ENCODE results near the gene TMEM109. TPM values are rescaled to one million over a fixed set of nuclear protein-coding genes. Genes with fewer than 3 reads are reported as not detected.

Gene TMEM109
- total RNA-seq, 1 donor from 2014 or later, result 127 TPM

DNA sequence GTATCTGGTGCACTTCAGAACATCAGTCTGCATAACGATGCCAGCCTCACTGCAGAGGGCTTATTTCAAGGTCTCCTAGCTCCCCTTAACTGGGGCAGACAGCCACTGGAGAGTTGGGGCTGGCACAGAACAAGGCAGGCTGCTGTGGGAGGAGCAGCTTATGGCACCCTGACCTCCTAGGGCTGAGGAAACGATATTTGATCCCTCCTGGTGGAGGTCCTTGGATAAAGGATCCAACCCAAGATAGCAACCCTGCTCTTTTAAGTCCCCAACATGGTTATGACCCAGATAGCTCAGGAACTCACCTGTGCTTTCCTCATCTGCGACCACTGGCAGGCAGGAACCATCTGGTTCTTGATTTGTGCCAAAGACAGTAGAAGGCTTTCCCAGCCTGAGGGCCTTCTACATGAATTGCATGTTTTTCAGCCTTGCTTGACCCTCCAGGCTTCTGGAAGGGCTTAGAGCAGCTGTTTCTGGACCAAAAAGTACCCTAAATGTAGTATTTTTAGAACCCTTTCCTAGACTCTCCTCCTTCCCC lies 2.8 kb downstream of the TMEM109 start:
- no peak overlapping the region for H3K27ac ChIP-seq
- H3K4me1 ChIP-seq, result peaks cover 56% of the 10 kb centered on the region
- no peaks in the 10 kb centered on the region for H3K9me3 ChIP-seq
- TF ChIP-seq POLR2A (IDR thresholded peaks at IDR 0.05) (no peak), CTCF (IDR thresholded peaks at IDR 0.05) (no peak), POLR2AphosphoS5 (IDR thresholded peaks at IDR 0.05; ENCODE audit: insufficient read depth in 1 of 2, low read depth in 1 of 2) (no peak)
- DNase-seq (ENCODE audit: extremely low spot score in 2 of 2), result no peak
- peaks cover 0 to 21% of the 10 kb centered on the region in 2 donors for H3K36me3 ChIP-seq
- H3K27me3 ChIP-seq, result no peaks in the 10 kb centered on the region
- intact Hi-C loops (cut with DNase I), result no loop called here
- no peak overlapping the region for H3K4me3 ChIP-seq

GRCh38 chr11:60917267-60917666 lies 3.3 kb downstream of the TMEM109 start:
- H3K4me1 ChIP-seq, result peaks cover 56% of the 10 kb centered on the region
- TF ChIP-seq POLR2AphosphoS5 (IDR thresholded peaks at IDR 0.05; ENCODE audit: insufficient read depth in 1 of 2, low read depth in 1 of 2) (peak in 1 of 2 donors; percentile 69), CTCF (IDR thresholded peaks at IDR 0.05) (no peak), POLR2A (IDR thresholded peaks at IDR 0.05) (no peak)
- no peak for DNase-seq (ENCODE audit: extremely low spot score in 2 of 2)
- H3K4me3 ChIP-seq, result no peak overlapping the region
- no peaks in the 10 kb centered on the region for H3K9me3 ChIP-seq
- intact Hi-C loops (cut with DNase I), result no loop called here
- peaks cover 0 to 26% of the 10 kb centered on the region in 2 donors for H3K36me3 ChIP-seq
- H3K27me3 ChIP-seq, result no peaks in the 10 kb centered on the region
- H3K27ac ChIP-seq, result no peak overlapping the region

DNA sequence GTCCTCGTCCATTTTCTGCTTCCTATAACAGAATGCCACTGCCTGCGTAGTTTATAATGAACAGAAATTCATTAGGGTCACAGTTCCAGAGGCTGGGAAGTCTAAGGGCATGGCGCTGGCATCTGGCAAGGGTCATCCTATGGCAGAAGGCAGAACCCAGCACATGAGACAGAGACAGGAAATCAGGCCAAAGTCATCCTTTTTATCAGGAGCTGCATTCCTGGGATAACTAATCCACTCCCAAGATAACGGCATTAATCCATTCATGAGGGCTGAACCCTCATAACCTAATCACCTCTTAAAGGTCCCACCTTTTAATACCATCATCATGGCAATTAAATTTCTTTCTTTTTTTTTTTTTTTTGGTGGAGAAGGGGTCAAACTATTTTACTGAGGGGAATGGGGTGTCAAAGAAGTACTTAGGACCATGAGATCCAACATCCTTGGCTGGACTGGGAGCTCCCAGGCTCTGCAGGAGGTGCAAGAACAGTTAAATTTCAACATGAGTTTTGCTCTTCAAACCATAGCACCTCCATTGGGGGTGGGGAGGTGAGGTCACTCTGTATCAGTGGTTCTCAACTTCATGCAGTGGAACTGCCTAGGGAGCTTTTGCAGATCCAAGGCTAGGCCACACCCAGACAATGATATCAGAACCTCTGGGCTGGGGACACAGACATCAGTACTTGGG lies 4.4 kb downstream of the TMEM109 start:
- no peak overlapping the region for H3K27ac ChIP-seq
- no peak overlapping the region for H3K4me3 ChIP-seq
- TF ChIP-seq POLR2AphosphoS5 (IDR thresholded peaks at IDR 0.05; ENCODE audit: insufficient read depth in 1 of 2, low read depth in 1 of 2), result no peak
- TF ChIP-seq POLR2A (IDR thresholded peaks at IDR 0.05), result no peak
- peaks cover 0 to 33% of the 10 kb centered on the region in 2 donors for H3K36me3 ChIP-seq
- DNase-seq (ENCODE audit: extremely low spot score in 2 of 2), result no peak
- H3K9me3 ChIP-seq, result no peaks in the 10 kb centered on the region
- intact Hi-C loops (cut with DNase I), result no loop called here
- peaks cover 49% of the 10 kb centered on the region for H3K4me1 ChIP-seq
- H3K27me3 ChIP-seq, result no peaks in the 10 kb centered on the region

DNA sequence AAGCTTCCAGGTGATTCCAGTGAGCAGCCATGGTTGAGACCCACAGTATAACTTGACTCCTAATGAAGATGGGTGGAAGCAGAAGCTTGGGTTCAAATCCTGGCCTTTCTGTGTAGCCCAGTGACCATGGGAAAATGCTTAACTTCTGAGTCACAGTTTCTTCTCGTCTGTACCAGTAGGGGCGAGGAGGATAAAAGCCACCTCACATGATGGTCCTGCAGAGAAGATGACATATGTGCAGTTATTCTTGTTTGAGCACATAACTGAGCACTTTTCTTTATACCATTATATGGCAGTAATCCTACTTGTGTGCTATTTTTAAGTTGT lies 4.9 kb downstream of the TMEM109 start:
- Histone ChIP-seq H3K36me3 (peaks cover 0 to 33% of the 10 kb centered on the region in 2 donors), H3K4me1 (peaks cover 51% of the 10 kb centered on the region), H3K27ac (no peak overlapping the region), H3K27me3 (no peaks in the 10 kb centered on the region), H3K4me3 (no peak overlapping the region), H3K9me3 (no peaks in the 10 kb centered on the region)
- no peak for DNase-seq (ENCODE audit: extremely low spot score in 2 of 2)
- no peak for TF ChIP-seq CTCF (IDR thresholded peaks at IDR 0.05)
- TF ChIP-seq POLR2AphosphoS5 (IDR thresholded peaks at IDR 0.05; ENCODE audit: insufficient read depth in 1 of 2, low read depth in 1 of 2), result no peak
- no peak for TF ChIP-seq POLR2A (IDR thresholded peaks at IDR 0.05)
- intact Hi-C loops (cut with DNase I), result no loop called here

DNA sequence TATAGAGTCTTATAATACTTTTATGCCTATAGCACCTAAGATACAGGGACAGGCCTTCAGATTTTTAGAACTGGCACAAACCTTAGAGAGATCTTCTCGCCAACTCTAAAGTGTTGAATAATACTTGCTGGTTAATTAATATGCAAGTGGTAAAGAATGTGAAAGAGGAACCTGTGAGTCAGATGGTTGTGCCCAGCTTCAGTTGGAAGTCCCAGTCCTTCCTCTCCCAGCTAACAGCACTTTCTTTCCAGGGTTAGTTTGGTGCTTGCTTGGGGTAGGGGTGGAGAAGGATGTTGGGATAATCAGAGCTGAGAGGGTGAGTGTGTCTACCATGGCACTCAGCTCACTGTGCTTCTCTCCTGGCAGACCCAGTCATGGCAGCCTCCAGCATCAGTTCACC lies 5.4 kb downstream of the TMEM109 start:
- Histone ChIP-seq H3K4me3 (no peak overlapping the region), H3K36me3 (peaks cover 0 to 33% of the 10 kb centered on the region in 2 donors), H3K27me3 (no peaks in the 10 kb centered on the region), H3K4me1 (peaks cover 55% of the 10 kb centered on the region), H3K27ac (no peak overlapping the region), H3K9me3 (no peaks in the 10 kb centered on the region)
- intact Hi-C loops (cut with DNase I), result no loop called here
- no peak for DNase-seq (ENCODE audit: extremely low spot score in 2 of 2)
- TF ChIP-seq CTCF (IDR thresholded peaks at IDR 0.05), result no peak
- no peak for TF ChIP-seq POLR2A (IDR thresholded peaks at IDR 0.05)
- TF ChIP-seq POLR2AphosphoS5 (IDR thresholded peaks at IDR 0.05; ENCODE audit: insufficient read depth in 1 of 2, low read depth in 1 of 2), result no peak
